Endothelial cell of umbilical vein (primary cell): ENCODE data around the gene CELSR1. TPM values are rescaled to one million over a fixed set of nuclear protein-coding genes. Genes with fewer than 3 reads are reported as not detected.

Source experiments
- BruUV-seq: library from RNA; stranded (reverse); fragments of 400-500 nt; replicated peaks from 2 replicates; lab custom pipeline; 2021; lab: Mats Ljungman, UMichigan
- CTCF ChIA-PET: fragments of 300-600, 350-600 bp; sonication (Branson Sonifier 250); formaldehyde crosslinking; loops from one replicate; lab custom pipeline; 2021; ENCODE audit warnings: antibody characterized with exemption, inconsistent platforms; lab: Charles Lee
- POLR2A ChIA-PET: fragments of 300-600, 350-600 bp; sonication (Branson Sonifier 250); formaldehyde crosslinking; loops from one replicate; lab custom pipeline; 2021; ENCODE audit warnings: antibody characterized with exemption, inconsistent platforms; lab: Charles Lee
- DNase-seq: peaks from one replicate; pipeline ENCODE4 v3.0.0-alpha.2; 2011; ENCODE audit warnings: low read depth, low spot score
- FAIRE-seq: peaks from 2 replicates; lab custom pipeline; 2011; peaks lifted over from hg19 to GRCh38; lab: Jason Lieb, UNC
- H2AFZ ChIP-seq: 2 replicates; pipeline ENCODE4 v1.6.0; 2012; ENCODE audit warnings: low read depth, low read length, control low read depth, inconsistent platforms
- H3K27ac ChIP-seq: 2 replicates; pipeline ENCODE4 v1.5.1; 2011; ENCODE audit warnings: low read depth, mild to moderate bottlenecking, control low read depth, low read length, moderate library complexity; ENCODE audit not compliant: insufficient read depth
- H3K27me3 ChIP-seq, 2 experiments: 2 replicates each; pipeline versions ENCODE4 v1.6.0 to v1.6.1; 2011; ENCODE audit warnings: low read length in 2 of 2, mixed read lengths in 1 of 2; ENCODE audit not compliant: control insufficient read depth in 2 of 2, insufficient read depth in 2 of 2
- H3K36me3 ChIP-seq, 2 experiments: 2 replicates in 1 of 2; 3 replicates in 1 of 2; pipeline ENCODE4 v1.5.1; 2011; ENCODE audit warnings: low read length in 2 of 2, mild to moderate bottlenecking in 1 of 2, moderate library complexity in 1 of 2; ENCODE audit not compliant: control insufficient read depth in 2 of 2, insufficient read depth in 2 of 2; ENCODE audit errors: extremely low read depth in 1 of 2
- H3K4me1 ChIP-seq: 3 replicates; pipeline ENCODE4 v1.5.1; 2011; ENCODE audit warnings: mild to moderate bottlenecking, low read length; ENCODE audit not compliant: control insufficient read depth, insufficient read depth; ENCODE audit errors: extremely low read depth
- H3K4me2 ChIP-seq: 2 replicates; pipeline ENCODE4 v1.6.1; 2011; ENCODE audit warnings: low read length, control low read depth, mixed read lengths; ENCODE audit not compliant: insufficient read depth
- H3K4me3 ChIP-seq, 3 experiments: fragments of 200-600 bp in 1 of 3; sonication (generic), shearing (Covaris generic) in 1 of 3; replicated peaks in 1 of 3; 2 replicates each; pipeline ENCODE4 v1.5.1; 2011 to 2016; ENCODE audit warnings: control low read depth in 3 of 3, low read length in 3 of 3, mild to moderate bottlenecking in 2 of 3, inconsistent platforms in 1 of 3, low read depth in 1 of 3, moderate library complexity in 1 of 3; ENCODE audit not compliant: insufficient read depth in 1 of 3
- H3K79me2 ChIP-seq: 2 replicates; pipeline ENCODE4 v1.6.0; 2012; ENCODE audit warnings: low read length, inconsistent platforms; ENCODE audit not compliant: control insufficient read depth, insufficient read depth
- H3K9ac ChIP-seq: replicated peaks from 2 replicates; pipeline ENCODE3; 2011; ENCODE audit warnings: low read length, control low read depth; ENCODE audit not compliant: insufficient read depth; ENCODE audit errors: extremely low read depth
- H3K9me1 ChIP-seq: replicated peaks from 3 replicates; pipeline ENCODE4 v1.6.0; 2011; ENCODE audit warnings: mild to moderate bottlenecking, low read length; ENCODE audit not compliant: control insufficient read depth, insufficient read depth; ENCODE audit errors: extremely low read depth
- H3K9me3 ChIP-seq: replicated peaks from 2 replicates; pipeline ENCODE4 v1.5.1; 2012; ENCODE audit warnings: low read length, inconsistent platforms; ENCODE audit not compliant: control insufficient read depth, insufficient read depth
- H4K20me1 ChIP-seq: replicated peaks from 2 replicates; pipeline ENCODE3; 2011; ENCODE audit warnings: mild to moderate bottlenecking, low read length; ENCODE audit not compliant: control insufficient read depth, insufficient read depth; ENCODE audit errors: extremely low read depth
- CTCF ChIP-seq, 2 donors: IDR thresholded peaks; 1 replicate in 1 of 2; 2 replicates in 1 of 2; pipeline ENCODE4 v1.5.1; 2011; ENCODE audit warnings: low read length in 2 of 2, mild to moderate bottlenecking in 2 of 2, moderate library complexity in 2 of 2, control low read depth in 1 of 2, inconsistent platforms in 1 of 2, low read depth in 1 of 2; ENCODE audit not compliant: insufficient read depth in 1 of 2; ENCODE audit errors: extremely low read depth in 1 of 2
- EZH2 ChIP-seq: IDR thresholded peaks from 2 replicates; pipeline ENCODE4 v1.6.1; 2012; ENCODE audit warnings: borderline replicate concordance, low read depth, mild to moderate bottlenecking, moderate library complexity, low read length, inconsistent platforms; ENCODE audit not compliant: severe bottlenecking
- FOS ChIP-seq: IDR thresholded peaks from 2 replicates; pipeline ENCODE4 v1.6.1; 2011; ENCODE audit warnings: mild to moderate bottlenecking, low read length, moderate library complexity, borderline replicate concordance; ENCODE audit not compliant: insufficient read depth
- GATA2 ChIP-seq: IDR thresholded peaks from 2 replicates; pipeline ENCODE4 v1.7.0; 2011; ENCODE audit warnings: low read depth, mild to moderate bottlenecking, moderate library complexity, mixed read lengths, low read length; ENCODE audit not compliant: insufficient read length, insufficient read depth
- JUN ChIP-seq: IDR thresholded peaks from 2 replicates; pipeline ENCODE4 v1.6.1; 2011; ENCODE audit warnings: borderline replicate concordance, low read depth; ENCODE audit not compliant: insufficient read length, insufficient read depth
- MYC ChIP-seq: IDR thresholded peaks from one replicate; pipeline ENCODE4 v1.6.1; 2011; ENCODE audit warnings: mild to moderate bottlenecking, low read depth, low read length
- POLR2AphosphoS5 ChIP-seq: IDR thresholded peaks from 2 replicates; pipeline ENCODE4 v1.6.1; 2012; ENCODE audit warnings: low read depth, mild to moderate bottlenecking, control low read depth, low read length, moderate library complexity; ENCODE audit not compliant: insufficient read depth
- dilution Hi-C: fragments of 300-500 bp; cut with MboI; formaldehyde crosslinking; loops from one replicate; pipeline ENCODE4 v1.15.0; 2019; ENCODE audit warnings: low sequenced_read_pairs; ENCODE audit not compliant: extremely low pct_ligation_motif_present
- intact Hi-C: fragments of 100-400 bp; cut with micrococcal nuclease; formaldehyde crosslinking; loops from one replicate; pipeline ENCODE4 v1.10.0; 2022
- polyA plus RNA-seq, 4 experiments: library from polyadenylated mRNA; depleted of rRNA in 3 of 4; stranded (reverse) in 3 of 4; unstranded in 1 of 4; fragments of >200 nt; gene quantifications; 2 replicates each; pipeline versions ENCODE4 v1.2.1 to v1.2.3, GENCODE V29; 2011 to 2012; ENCODE audit warnings: missing spikeins in 1 of 4
- total RNA-seq: library from RNA; stranded (reverse); gene quantifications from 2 replicates; pipeline ENCODE4 v1.2.3, GENCODE V29; 2021
- TF ChIP-seq, protein P1 (sequence below): IDR thresholded peaks from 2 replicates; pipeline ENCODE4 v1.6.1; 2011; ENCODE audit not compliant: insufficient read depth, insufficient read length

CELSR1 gene
- total and polyA plus RNA-seq, 2 donors (not counting 3 experiments of a cell fraction or from before 2014, with no cell fraction given) = 3.7 to 5.4 TPM

DNA sequence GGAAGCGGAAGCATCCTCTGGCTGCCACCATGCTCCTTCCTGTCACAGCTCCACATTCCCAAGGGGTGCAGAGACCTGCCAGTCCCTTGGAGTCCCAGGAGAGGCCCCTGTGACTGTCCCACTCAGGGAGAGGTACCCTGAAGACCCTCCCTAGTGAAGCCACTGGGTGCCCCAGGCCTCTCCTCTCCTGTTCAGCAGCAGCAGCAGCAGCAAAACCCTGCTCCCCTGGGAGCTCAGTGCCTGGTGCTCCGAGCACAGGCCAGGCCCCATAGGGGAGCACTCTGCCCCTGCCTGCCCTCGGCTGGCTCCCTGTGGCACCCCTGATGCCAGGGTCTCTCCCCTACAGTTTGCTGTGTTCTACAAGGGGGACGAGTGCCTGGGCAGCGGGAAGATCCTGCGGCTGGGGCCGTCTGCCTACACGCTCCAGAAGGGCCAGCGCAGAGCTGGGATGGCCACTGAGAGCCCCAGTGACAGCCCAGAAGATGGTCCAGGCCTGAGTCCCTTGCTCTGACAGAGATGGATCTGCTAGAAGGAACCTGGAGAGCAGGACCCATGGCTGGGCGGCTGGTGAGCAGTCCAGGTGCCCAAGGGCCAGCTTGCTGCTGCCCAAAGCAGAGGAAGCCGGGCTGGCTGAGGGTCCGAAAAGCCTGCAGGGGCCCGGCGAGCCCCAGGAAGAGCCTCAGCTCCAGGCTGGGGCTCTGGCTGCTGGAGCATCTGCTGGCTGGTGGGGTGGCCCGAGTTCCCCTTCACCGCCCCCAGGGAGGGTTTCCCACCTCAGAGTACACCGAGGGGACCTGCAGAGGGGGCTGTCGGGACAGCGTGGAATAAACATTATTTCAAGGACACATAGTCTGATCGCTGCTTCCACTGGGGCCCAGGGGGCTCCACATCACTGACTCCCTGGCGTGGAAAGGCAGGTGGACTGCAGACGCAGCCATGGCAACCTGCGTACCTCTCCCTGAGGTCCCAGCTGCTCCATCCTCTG lies 180.6 kb downstream of the CELSR1 start:
- FAIRE-seq (no peak), DNase-seq (no peak)
- Histone ChIP-seq H3K9me3 (no peaks in the 10 kb centered on the region), H3K9me1 (no peaks in the 10 kb centered on the region), H3K27me3 (no peaks in the 10 kb centered on the region), H4K20me1 (no peaks in the 10 kb centered on the region), H3K79me2 (no peaks in the 10 kb centered on the region), H3K4me2 (no peak overlapping the region), H3K4me3 (no peak overlapping the region), H3K4me1 (no peaks in the 10 kb centered on the region), H3K27ac (no peak overlapping the region), H3K9ac (no peak overlapping the region), H3K36me3 (peaks cover 7 to 26% of the 10 kb centered on the region in 2 experiments), H2AFZ (no peak overlapping the region)
- TF ChIP-seq, protein P1, sequence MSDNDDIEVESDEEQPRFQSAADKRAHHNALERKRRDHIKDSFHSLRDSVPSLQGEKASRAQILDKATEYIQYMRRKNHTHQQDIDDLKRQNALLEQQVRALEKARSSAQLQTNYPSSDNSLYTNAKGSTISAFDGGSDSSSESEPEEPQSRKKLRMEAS = no peak
- TF ChIP-seq FOS (no peak), GATA2 (no peak), CTCF (IDR thresholded peaks at IDR 0.05; ENCODE audit: extremely low read depth in 1 of 2, insufficient read depth in 1 of 2, low read depth in 1 of 2, low read length in 2 of 2) (no peak), EZH2 (no peak), MYC (no peak), JUN (no peak), POLR2AphosphoS5 (no peak)
- BruUV-seq = no TSS peak
- dilution Hi-C loops (no loop called here), intact Hi-C loops (no loop called here)
- CTCF ChIA-PET = interaction anchor here (0.5 to 6.0 kb wide), 4 partner anchors 11 to 235 kb away, joined by 3 to 43 read pairs (median 6); no protein-coding TSS in a partner anchor
- POLR2A ChIA-PET = no interaction called here
